Activated CD4-positive, alpha-beta T cell treated with anti-CD3 and anti-CD28 coated beads, Interleukin-2, amount 50 U/mL, for 16 hours (primary cell): ENCODE data around the gene IFT122.
"Not testable (repeated sequence)": the region's sequence is repeated elsewhere in the genome, so short reads cannot be mapped to it uniquely, and the experiment has no call there.

ENCODE experiments used
- DNase-seq: peaks from one replicate; pipeline ENCODE4 v3.0.0-alpha.2; 2020

The IFT122 gene

GRCh38 chr3:129501630-129502029, 61.6 kb downstream of the IFT122 start:
- no peak for DNase-seq

- no peak for DNase-seq
These were observed 62.8 kb downstream of the IFT122 start for GRCh38 chr3:129502641-129503408.

GRCh38 chr3:129503471-129504291, 63.7 kb downstream of the IFT122 start:
- no peak for DNase-seq

- no peak for DNase-seq
These were observed 64.6 kb downstream of the IFT122 start for GRCh38 chr3:129504471-129505100.

- no peak for DNase-seq
These were observed 65.3 kb downstream of the IFT122 start for GRCh38 chr3:129505341-129505740.

GRCh38 chr3:129506231-129506742, 66.3 kb downstream of the IFT122 start:
- no peak for DNase-seq

- no peak for DNase-seq
These were observed 67.3 kb downstream of the IFT122 start for GRCh38 chr3:129507181-129507831.

- DNase-seq = no peak
These were observed 72.6 kb downstream of the IFT122 start for GRCh38 chr3:129512595-129512994.

GRCh38 chr3:129513705-129514104, 73.7 kb downstream of the IFT122 start:
- DNase-seq = no peak

- no peak for DNase-seq
These were observed 74.1 kb downstream of the IFT122 start for GRCh38 chr3:129514110-129514509.

- DNase-seq = no peak
These were observed 74.5 kb downstream of the IFT122 start for GRCh38 chr3:129514563-129514962.

- DNase-seq = not testable (repeated sequence)
These were observed 75.2 kb downstream of the IFT122 start for GRCh38 chr3:129515108-129515820.

GRCh38 chr3:129515821-129516432, 75.9 kb downstream of the IFT122 start:
- not testable (repeated sequence) for DNase-seq

- no peak for DNase-seq
These were observed 77.5 kb downstream of the IFT122 start for GRCh38 chr3:129517516-129517915.

- DNase-seq = no peak
These were observed 78.1 kb downstream of the IFT122 start for GRCh38 chr3:129518038-129518561.

- no peak for DNase-seq
These were observed 78.6 kb downstream of the IFT122 start for GRCh38 chr3:129518581-129518980.

- DNase-seq = no peak
These were observed 79.4 kb downstream of the IFT122 start for GRCh38 chr3:129519449-129519848.

- DNase-seq = no peak
These were observed 80.1 kb downstream of the IFT122 start for GRCh38 chr3:129519896-129520715.

- no peak for DNase-seq
These were observed 80.9 kb downstream of the IFT122 start for GRCh38 chr3:129520960-129521359.

GRCh38 chr3:129521611-129522010, 81.6 kb downstream of the IFT122 start:
- no peak for DNase-seq

GRCh38 chr3:129522953-129523352, 82.9 kb downstream of the IFT122 start:
- DNase-seq = no peak
